Amniotic stem cell (primary cell): Measurements from ENCODE around the gene ARL10.

Experiments used
- DNase-seq: peaks from one replicate; lab custom pipeline; 2025; lab: John Stamatoyannopoulos, UW

The ARL10 gene, protein sequence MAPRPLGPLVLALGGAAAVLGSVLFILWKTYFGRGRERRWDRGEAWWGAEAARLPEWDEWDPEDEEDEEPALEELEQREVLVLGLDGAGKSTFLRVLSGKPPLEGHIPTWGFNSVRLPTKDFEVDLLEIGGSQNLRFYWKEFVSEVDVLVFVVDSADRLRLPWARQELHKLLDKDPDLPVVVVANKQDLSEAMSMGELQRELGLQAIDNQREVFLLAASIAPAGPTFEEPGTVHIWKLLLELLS

GRCh38 chr5:176365351-176366231 lies at the start of gene ARL10:
ARL10 (plus strand) TSS chr5:176365487; CDS start chr5:176365564, 77 bp downstream.
- no peak for DNase-seq

GRCh38 chr5:176317534-176318374 lies 47.5 kb upstream of the ARL10 start:
- no peak for DNase-seq

- no peak for DNase-seq
These were observed 45.3 kb upstream of the ARL10 start for GRCh38 chr5:176319827-176320554.

DNA sequence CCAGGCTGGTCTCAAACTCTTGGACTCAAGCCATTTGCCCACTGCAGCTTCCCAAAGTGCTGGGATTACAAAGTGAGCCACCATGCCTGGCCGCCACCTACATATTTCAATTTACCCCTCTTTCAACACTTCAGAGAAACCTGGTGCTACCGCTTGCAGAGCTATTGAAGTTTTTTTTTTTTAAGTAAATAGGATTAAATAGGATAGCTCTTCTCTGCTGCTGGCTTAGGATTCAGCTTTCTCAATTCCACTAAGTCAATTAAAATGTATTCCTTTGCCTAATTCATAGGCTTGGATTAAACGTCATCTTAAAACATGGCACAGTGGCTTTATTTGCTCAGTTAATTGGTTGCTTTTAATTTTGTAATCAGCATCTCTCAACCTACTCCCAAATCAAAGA lies 44.7 kb upstream of the ARL10 start:
- no peak for DNase-seq

DNA sequence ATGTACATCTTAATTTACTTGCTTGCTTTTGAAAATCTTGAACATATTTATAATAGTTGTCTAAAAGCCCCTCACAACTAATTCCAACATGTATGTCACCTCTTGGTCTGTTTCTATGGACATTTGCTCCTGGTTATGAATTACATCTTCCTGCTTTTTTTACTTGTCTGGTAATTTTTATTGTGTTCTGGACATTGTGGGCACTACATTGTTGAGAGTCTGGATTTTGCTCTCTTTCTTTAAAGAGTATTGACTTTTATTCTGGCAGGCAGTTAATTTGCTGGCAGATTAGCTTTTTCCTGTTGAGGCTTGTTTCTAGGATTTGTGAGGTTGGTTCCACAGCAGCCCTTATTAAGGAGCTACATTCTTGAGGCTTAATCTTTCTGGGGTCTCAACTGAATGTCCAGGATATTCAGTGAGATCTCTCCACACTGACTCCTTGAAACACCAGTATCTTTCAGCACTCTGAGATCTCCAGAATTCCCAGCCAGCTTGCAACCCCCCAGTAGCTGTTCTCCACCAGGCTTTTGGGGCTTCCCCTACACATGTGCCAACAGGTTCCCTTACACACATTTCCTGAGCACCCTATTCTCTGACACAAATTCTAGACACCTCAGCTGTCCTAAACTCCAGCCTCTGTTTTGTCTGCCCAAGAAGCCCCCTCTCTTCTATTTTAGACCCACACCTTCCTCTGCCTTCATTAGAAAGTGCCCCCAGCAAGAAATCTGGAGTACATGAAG lies 31.1 kb upstream of the ARL10 start:
- no peak for DNase-seq

GRCh38 chr5:176337913-176338312 lies 27.4 kb upstream of the ARL10 start:
- no peak for DNase-seq

DNA sequence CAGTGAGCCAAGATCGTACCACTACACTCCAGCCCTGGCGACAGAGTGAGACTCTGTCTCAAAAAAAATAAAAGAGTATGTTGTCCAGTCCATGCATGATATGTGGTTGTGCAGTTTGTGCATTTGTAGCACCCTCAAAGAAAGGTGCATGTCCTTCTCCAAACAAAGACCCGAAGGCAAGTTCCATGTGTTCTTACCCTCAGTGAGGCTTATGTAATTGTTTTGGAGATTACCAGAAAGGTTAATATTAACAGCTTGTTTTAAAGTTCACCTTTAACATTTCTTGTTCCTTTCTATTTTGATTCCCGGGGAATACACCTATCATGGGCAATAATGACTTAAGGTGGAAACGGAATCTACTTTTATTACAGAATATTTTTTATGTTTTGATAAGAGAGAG lies 26.0 kb upstream of the ARL10 start:
- DNase-seq, result no peak

- DNase-seq, result no peak
These were observed 23.7 kb upstream of the ARL10 start for GRCh38 chr5:176341325-176342157.

DNA sequence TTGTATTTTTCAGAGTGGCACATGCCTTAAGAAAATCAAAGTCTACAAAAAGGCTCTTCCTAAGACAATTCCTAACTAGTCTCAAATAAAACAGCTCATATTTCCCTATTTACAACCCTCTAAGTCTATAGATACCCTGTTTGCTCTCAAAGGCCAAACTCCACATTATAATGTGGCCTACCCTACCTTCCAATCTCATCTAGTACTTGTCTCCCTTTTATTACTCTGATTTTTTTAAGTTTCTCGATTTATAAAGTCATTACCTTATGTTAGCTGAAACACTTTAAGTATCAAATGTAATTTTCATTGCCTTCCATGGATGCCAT lies 23.2 kb upstream of the ARL10 start:
- DNase-seq, result no peak

GRCh38 chr5:176342766-176343458 lies 22.4 kb upstream of the ARL10 start:
- no peak for DNase-seq

- no peak for DNase-seq
These were observed 14.9 kb upstream of the ARL10 start for GRCh38 chr5:176350416-176350815.

DNA sequence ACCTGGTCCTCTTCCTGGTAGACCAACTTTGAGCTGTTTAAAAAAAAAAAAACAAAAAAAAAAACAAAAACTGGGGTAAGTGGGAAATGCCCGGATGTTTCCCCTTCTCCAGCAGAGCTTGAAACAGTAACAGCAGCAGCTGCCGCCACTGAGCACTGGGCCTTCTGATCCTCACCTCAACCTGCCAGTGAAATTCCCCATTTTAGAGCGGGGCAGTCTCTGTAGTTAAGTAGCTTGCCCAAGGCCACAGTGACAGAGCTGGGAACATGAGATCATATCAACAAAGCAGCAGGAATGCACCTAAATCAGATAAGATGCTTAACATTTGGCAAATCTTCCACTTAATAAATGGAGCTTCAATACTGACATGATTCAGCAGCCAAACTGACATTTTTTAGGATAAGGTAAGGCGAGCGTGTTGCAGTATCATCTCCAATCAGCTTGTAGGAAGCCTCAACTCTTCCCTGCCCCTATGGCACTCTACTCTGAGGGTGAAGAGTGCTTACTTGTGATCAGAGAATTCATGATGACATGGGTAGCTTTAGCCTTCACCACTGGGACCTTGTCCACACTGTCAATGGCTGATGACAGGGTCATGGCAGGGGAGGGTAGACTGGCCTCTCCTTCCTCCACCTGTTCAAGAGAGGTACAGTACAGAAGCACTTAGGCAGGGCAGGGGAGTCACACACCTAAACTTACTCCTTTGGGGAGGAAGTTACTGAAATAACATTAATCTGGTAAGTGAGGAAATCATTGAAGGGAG lies 13.0 kb upstream of the ARL10 start:
- no peak for DNase-seq

DNA sequence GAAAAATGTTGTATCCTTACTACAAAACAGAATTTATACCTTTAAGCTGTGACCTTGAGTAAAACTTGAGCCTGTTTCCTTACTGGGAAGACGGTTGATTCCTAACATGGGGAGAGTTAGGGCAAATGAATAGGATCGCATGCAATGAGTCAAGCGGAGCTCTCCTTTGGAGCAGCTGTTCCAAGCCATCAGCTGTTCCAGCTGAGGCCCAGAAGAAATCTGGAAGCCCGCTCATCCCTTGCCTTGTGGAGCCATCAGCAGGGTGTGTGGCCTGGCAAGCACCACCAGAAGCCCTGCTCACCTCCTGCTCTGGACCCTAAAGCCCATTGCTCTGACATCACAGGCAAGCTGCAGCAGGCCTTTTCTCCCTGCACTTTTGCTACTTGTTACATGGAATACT lies 11.8 kb upstream of the ARL10 start:
- DNase-seq, result no peak

GRCh38 chr5:176355400-176356178 lies 9.7 kb upstream of the ARL10 start:
- no peak for DNase-seq

DNA sequence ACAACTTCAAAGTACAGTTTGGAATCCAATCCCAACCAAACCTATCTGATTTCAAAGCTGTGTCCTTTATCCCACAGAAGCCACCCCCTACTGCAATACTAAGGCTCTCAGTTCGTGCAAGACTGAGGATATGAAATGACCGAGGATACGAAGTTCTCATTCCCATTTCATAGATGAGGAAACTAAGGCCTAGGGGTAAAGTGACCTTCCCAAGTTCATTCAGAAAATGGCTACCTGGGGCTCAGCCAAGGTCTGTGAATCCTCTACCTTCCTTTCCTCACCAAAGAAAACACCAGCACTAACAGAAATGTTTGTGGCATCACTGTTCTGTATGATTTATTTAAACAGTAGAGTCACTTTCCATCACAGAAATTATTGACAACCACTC lies 9.1 kb upstream of the ARL10 start:
- no peak for DNase-seq

- no peak for DNase-seq
These were observed 5.6 kb upstream of the ARL10 start for GRCh38 chr5:176359658-176360057.

GRCh38 chr5:176360894-176361436 lies 4.3 kb upstream of the ARL10 start:
- DNase-seq, result no peak
